Suprapubic skin (tissue), 4 donors: Measurements from ENCODE around the gene PARD3B. TPM values are rescaled to one million over a fixed set of nuclear protein-coding genes. Genes with fewer than 3 reads are reported as not detected.

Experiments used
- DNase-seq, 2 donors: peaks; one replicate each; pipeline ENCODE4 v3.0.0-alpha.2; 2019; ENCODE audit warnings: low spot score in 2 of 2
- H3K27ac ChIP-seq: fragments of 200-600 bp; sonication (generic); one replicate; pipeline ENCODE4 v1.5.1; 2019
- H3K27me3 ChIP-seq: fragments of 200-600 bp; sonication (generic); one replicate; pipeline ENCODE4 v1.5.1; 2019
- H3K36me3 ChIP-seq: fragments of 200-600 bp; sonication (generic); one replicate; pipeline ENCODE4 v1.5.1; 2019
- H3K4me1 ChIP-seq: fragments of 200-600 bp; sonication (generic); one replicate; pipeline ENCODE4 v1.5.1; 2019
- H3K4me3 ChIP-seq: fragments of 200-600 bp; sonication (generic); one replicate; pipeline ENCODE4 v1.5.1; 2019; ENCODE audit warnings: mild to moderate bottlenecking
- H3K9me3 ChIP-seq: fragments of 200-600 bp; sonication (generic); one replicate; pipeline ENCODE4 v1.5.1; 2019
- EP300 ChIP-seq: sonication (generic); formaldehyde crosslinking; IDR thresholded peaks from one replicate; pipeline ENCODE4 v1.6.1; 2017; ENCODE audit warnings: antibody characterized with exemption
- POLR2A ChIP-seq, 2 donors: fragments of 450-650 bp; IDR thresholded peaks; one replicate each; pipeline ENCODE4 v1.6.1; 2017; ENCODE audit warnings: antibody characterized with exemption in 2 of 2, mild to moderate bottlenecking in 2 of 2, moderate library complexity in 2 of 2
- POLR2AphosphoS5 ChIP-seq, 3 donors: sonication (generic); formaldehyde crosslinking; IDR thresholded peaks; one replicate each; pipeline ENCODE4 v1.6.1; 2017; ENCODE audit warnings: antibody characterized with exemption in 3 of 3
- WGBS: methylation state at CpG from one replicate; pipeline ENCODE4 v1.1.5; 2018; 5-methylcytosine and 5-hydroxymethylcytosine counted together
- total RNA-seq, 4 donors: library from RNA; depleted of rRNA; stranded (reverse); fragments of >200 nt; gene quantifications; one replicate each; pipeline ENCODE4 v1.1.0, GENCODE V29; 2016
- TF ChIP-seq, protein P1 (sequence below), 2 donors: fragments of 200-600 bp in 1 of 2; fragments of 450-650 bp in 1 of 2; sonication (generic) in 1 of 2; IDR thresholded peaks; one replicate each; pipeline ENCODE4 v1.5.1; 2016 to 2019; ENCODE audit warnings: antibody characterized with exemption in 2 of 2, mild to moderate bottlenecking in 1 of 2, moderate library complexity in 1 of 2

The PARD3B gene
- total RNA-seq, 4 donors from 2014 or later = 12.5 to 18.9 (median 15.5) TPM

GRCh38 chr2:205460217-205460616 lies 914.9 kb downstream of the PARD3B start:
- Histone ChIP-seq H3K27ac (no peak overlapping the region), H3K4me1 (no peaks in the 10 kb centered on the region), H3K27me3 (no peaks in the 10 kb centered on the region), H3K36me3 (no peaks in the 10 kb centered on the region), H3K9me3 (no peaks in the 10 kb centered on the region), H3K4me3 (no peak overlapping the region)
- TF ChIP-seq EP300 (no peak), POLR2A (IDR thresholded peaks at IDR 0.05) (no peak), POLR2AphosphoS5 (IDR thresholded peaks at IDR 0.05) (no peak)
- TF ChIP-seq, protein P1, sequence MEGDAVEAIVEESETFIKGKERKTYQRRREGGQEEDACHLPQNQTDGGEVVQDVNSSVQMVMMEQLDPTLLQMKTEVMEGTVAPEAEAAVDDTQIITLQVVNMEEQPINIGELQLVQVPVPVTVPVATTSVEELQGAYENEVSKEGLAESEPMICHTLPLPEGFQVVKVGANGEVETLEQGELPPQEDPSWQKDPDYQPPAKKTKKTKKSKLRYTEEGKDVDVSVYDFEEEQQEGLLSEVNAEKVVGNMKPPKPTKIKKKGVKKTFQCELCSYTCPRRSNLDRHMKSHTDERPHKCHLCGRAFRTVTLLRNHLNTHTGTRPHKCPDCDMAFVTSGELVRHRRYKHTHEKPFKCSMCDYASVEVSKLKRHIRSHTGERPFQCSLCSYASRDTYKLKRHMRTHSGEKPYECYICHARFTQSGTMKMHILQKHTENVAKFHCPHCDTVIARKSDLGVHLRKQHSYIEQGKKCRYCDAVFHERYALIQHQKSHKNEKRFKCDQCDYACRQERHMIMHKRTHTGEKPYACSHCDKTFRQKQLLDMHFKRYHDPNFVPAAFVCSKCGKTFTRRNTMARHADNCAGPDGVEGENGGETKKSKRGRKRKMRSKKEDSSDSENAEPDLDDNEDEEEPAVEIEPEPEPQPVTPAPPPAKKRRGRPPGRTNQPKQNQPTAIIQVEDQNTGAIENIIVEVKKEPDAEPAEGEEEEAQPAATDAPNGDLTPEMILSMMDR (IDR thresholded peaks at IDR 0.05) = no peak
- WGBS = 92% methylated on average over 1 of the region's 1 CpG
- DNase-seq = no peak

DNA sequence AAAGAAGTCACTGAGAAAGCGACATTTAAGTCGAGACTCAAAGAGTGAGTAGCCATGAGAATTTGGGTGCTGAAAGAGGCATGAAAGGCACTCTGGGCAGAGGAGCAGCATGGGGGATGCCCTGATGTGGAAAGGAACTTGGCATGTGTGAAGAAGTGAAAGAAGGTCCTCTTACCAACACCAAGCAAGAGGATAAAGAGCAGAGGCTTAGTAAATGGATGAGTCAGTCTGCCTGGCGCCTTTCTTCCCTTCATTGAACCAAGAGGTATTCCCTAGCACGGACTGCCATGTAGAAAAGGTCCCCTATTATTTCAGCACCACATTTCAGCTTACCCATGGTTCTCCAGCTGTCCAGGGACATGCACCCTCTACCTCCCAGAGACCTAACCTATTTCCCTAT lies 915.9 kb downstream of the PARD3B start:
- WGBS = 98% methylated on average over 4 of the region's 4 CpGs
- no peak for TF ChIP-seq EP300
- TF ChIP-seq POLR2AphosphoS5 (IDR thresholded peaks at IDR 0.05) = no peak
- Histone ChIP-seq H3K27ac (no peak overlapping the region), H3K36me3 (no peaks in the 10 kb centered on the region), H3K9me3 (no peaks in the 10 kb centered on the region), H3K4me1 (no peaks in the 10 kb centered on the region), H3K27me3 (no peaks in the 10 kb centered on the region), H3K4me3 (no peak overlapping the region)
- no peak for DNase-seq

GRCh38 chr2:205461678-205462665 lies 916.7 kb downstream of the PARD3B start:
- WGBS = 51% methylated on average over 6 of the region's 6 CpGs

GRCh38 chr2:205462681-205463345 lies 917.5 kb downstream of the PARD3B start:
- no peaks in the 10 kb centered on the region for H3K9me3 ChIP-seq
- no peaks in the 10 kb centered on the region for H3K36me3 ChIP-seq
- no peak overlapping the region for H3K4me3 ChIP-seq
- no peaks in the 10 kb centered on the region for H3K27me3 ChIP-seq
- H3K4me1 ChIP-seq = no peaks in the 10 kb centered on the region
- DNase-seq = no peak
- TF ChIP-seq POLR2AphosphoS5 (IDR thresholded peaks at IDR 0.05) (no peak), EP300 (no peak), POLR2A (IDR thresholded peaks at IDR 0.05) (no peak)
- TF ChIP-seq, protein P1 (IDR thresholded peaks at IDR 0.05) = no peak
- 78% methylated on average over 6 of the region's 6 CpGs for WGBS
- H3K27ac ChIP-seq = no peak overlapping the region

More at GRCh38 chr2:205461678-205462665, 916.7 kb downstream of the PARD3B start:
- Histone ChIP-seq H3K27me3 (no peaks in the 10 kb centered on the region), H3K4me1 (no peaks in the 10 kb centered on the region), H3K9me3 (no peaks in the 10 kb centered on the region), H3K36me3 (no peaks in the 10 kb centered on the region), H3K4me3 (no peak overlapping the region), H3K27ac (no peak overlapping the region)
- TF ChIP-seq POLR2A (IDR thresholded peaks at IDR 0.05) (no peak), POLR2AphosphoS5 (IDR thresholded peaks at IDR 0.05) (no peak), EP300 (no peak)
- TF ChIP-seq, protein P1 (IDR thresholded peaks at IDR 0.05) = no peak
- DNase-seq = no peak

DNA sequence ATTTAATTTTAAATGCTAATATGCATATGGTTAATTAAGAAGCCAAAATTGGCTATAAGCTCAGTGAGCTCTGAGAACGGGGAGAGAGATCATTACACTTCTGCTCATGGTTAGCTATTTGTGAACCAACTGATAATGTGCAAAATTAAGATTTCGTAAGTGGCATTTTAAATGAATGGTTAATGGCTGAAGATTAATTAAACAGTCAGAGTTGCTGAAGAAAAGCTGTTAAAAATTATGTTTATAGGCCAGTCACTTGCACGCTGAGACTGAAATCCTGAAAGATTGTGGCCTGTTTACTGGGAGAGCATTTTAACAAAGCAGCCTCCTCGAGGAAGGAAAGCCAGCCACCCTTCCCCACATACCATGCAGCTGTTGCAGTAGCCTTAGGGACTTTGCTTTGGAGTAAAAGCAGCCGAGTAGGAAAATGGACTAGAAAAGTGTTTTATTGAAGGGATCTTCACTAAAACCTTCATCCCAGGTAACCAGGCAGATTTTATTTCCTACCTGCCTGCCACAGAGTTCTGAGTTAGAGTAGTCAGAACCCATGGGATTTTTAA lies 918.3 kb downstream of the PARD3B start:
- no peaks in the 10 kb centered on the region for H3K9me3 ChIP-seq
- TF ChIP-seq POLR2A (IDR thresholded peaks at IDR 0.05) = no peak
- TF ChIP-seq POLR2AphosphoS5 (IDR thresholded peaks at IDR 0.05) = no peak
- TF ChIP-seq, protein P1 (IDR thresholded peaks at IDR 0.05) = no peak
- no peak for TF ChIP-seq EP300
- no peak for DNase-seq

More for the DNA sequence above, 918.3 kb downstream of the PARD3B start:
- WGBS = 85% methylated on average over 5 of the region's 5 CpGs
- no peaks in the 10 kb centered on the region for H3K4me1 ChIP-seq
- H3K27ac ChIP-seq = no peak overlapping the region
- H3K36me3 ChIP-seq = no peaks in the 10 kb centered on the region
- H3K4me3 ChIP-seq = no peak overlapping the region
- no peaks in the 10 kb centered on the region for H3K27me3 ChIP-seq
